IMR-90 (cell line): ENCODE results near the gene PTPRO. TPM values are rescaled to one million over a fixed set of nuclear protein-coding genes. Genes with fewer than 3 reads are reported as not detected.

Source experiments
- ATAC-seq: fragments of 200-7000 bp; cut with Tn5 transposase; 2 replicates; pipeline ENCODE4 v1.9.1; 2020; ENCODE audit warnings: low read depth, mild to moderate bottlenecking, moderate library complexity
- BruUV-seq: library from RNA; stranded (reverse); fragments of 400-500 nt; replicated peaks from 2 replicates; lab custom pipeline; 2021; lab: Mats Ljungman, UMichigan
- CTCF ChIA-PET: fragments of 300-600 bp; formaldehyde crosslinking; extraction: SDS; loops from one replicate; lab custom pipeline; 2021; ENCODE audit warnings: antibody characterized with exemption; lab: Yijun Ruan, JAX
- POLR2A ChIA-PET: fragments of 300-600 bp; sonication (Branson Sonifier 250); formaldehyde crosslinking; loops from one replicate; lab custom pipeline; 2022; ENCODE audit warnings: antibody characterized with exemption; ENCODE audit not compliant: unreplicated experiment; lab: Charles Lee
- DNase-seq: peaks from one replicate; pipeline ENCODE4 v3.0.0; 2013
- H2AFZ ChIP-seq: replicated peaks from 2 replicates; pipeline ENCODE3; 2013; ENCODE audit warnings: low read length, mild to moderate bottlenecking; ENCODE audit not compliant: poor library complexity
- H2AK5ac ChIP-seq: 2 replicates; pipeline ENCODE4 v1.6.1; 2013; ENCODE audit warnings: low read depth, low read length, inconsistent platforms
- H2AK9ac ChIP-seq: replicated peaks from 2 replicates; pipeline ENCODE3; 2013; ENCODE audit warnings: mild to moderate bottlenecking, low read depth, low read length, moderate library complexity; ENCODE audit not compliant: poor library complexity
- H2BK120ac ChIP-seq: 2 replicates; pipeline ENCODE4 v1.6.1; 2013; ENCODE audit warnings: low read depth, low read length, inconsistent platforms
- H2BK15ac ChIP-seq: 3 replicates; pipeline ENCODE4 v1.6.1; 2013; ENCODE audit warnings: low read depth, low read length, inconsistent platforms
- H2BK20ac ChIP-seq: 2 replicates; pipeline ENCODE4 v1.6.1; 2013; ENCODE audit warnings: low read depth, mild to moderate bottlenecking, inconsistent platforms, low read length, moderate library complexity
- H2BK5ac ChIP-seq: 2 replicates; pipeline ENCODE4 v1.6.1; 2013; ENCODE audit warnings: mild to moderate bottlenecking, low read depth, low read length, inconsistent platforms; ENCODE audit not compliant: poor library complexity, severe bottlenecking
- H3K14ac ChIP-seq: replicated peaks from 2 replicates; pipeline ENCODE4 v1.6.1; 2013; ENCODE audit warnings: low read depth, low read length, inconsistent platforms
- H3K18ac ChIP-seq: 2 replicates; pipeline ENCODE4 v1.6.1; 2013; ENCODE audit warnings: low read depth, low read length, control low read depth
- H3K23ac ChIP-seq: 2 replicates; pipeline ENCODE4 v1.6.1; 2013; ENCODE audit warnings: low read depth, low read length, inconsistent platforms
- H3K27ac ChIP-seq: 2 replicates; pipeline ENCODE4 v1.5.1; 2013; ENCODE audit warnings: mild to moderate bottlenecking, control low read depth, low read length; ENCODE audit not compliant: insufficient read depth
- H3K27me3 ChIP-seq: 2 replicates; pipeline ENCODE4 v1.6.1; 2013; ENCODE audit warnings: low read length; ENCODE audit not compliant: control insufficient read depth, insufficient read depth
- H3K36me3 ChIP-seq: 2 replicates; pipeline ENCODE4 v1.6.1; 2013; ENCODE audit warnings: low read length, mixed read lengths; ENCODE audit not compliant: control insufficient read depth, insufficient read depth
- H3K4ac ChIP-seq: 2 replicates; pipeline ENCODE4 v1.6.1; 2013; ENCODE audit warnings: low read depth, low read length, inconsistent platforms
- H3K4me1 ChIP-seq: 2 replicates; pipeline ENCODE4 v1.6.1; 2013; ENCODE audit warnings: low read length, mixed read lengths; ENCODE audit not compliant: control insufficient read depth, insufficient read depth
- H3K4me2 ChIP-seq: 2 replicates; pipeline ENCODE4 v1.6.1; 2013; ENCODE audit warnings: low read depth, mild to moderate bottlenecking, control low read depth, low read length, moderate library complexity
- H3K4me3 ChIP-seq: 2 replicates; pipeline ENCODE4 v1.5.1; 2013; ENCODE audit warnings: low read depth, mild to moderate bottlenecking, control low read depth, low read length, moderate library complexity; ENCODE audit not compliant: insufficient read depth
- H3K56ac ChIP-seq: 2 replicates; pipeline ENCODE4 v1.6.1; 2013; ENCODE audit warnings: low read length, inconsistent platforms; ENCODE audit not compliant: insufficient read depth; ENCODE audit errors: extremely low read depth
- H3K79me1 ChIP-seq, 2 experiments: 2 replicates each; pipeline ENCODE4 v1.6.1; 2013; ENCODE audit warnings: low read length in 2 of 2, inconsistent platforms in 1 of 2, low read depth in 1 of 2
- H3K9ac ChIP-seq: 2 replicates; pipeline ENCODE4 v1.6.1; 2013; ENCODE audit warnings: low read depth, low read length, control low read depth
- H3K9me1 ChIP-seq: 2 replicates; pipeline ENCODE4 v1.6.1; 2013; ENCODE audit warnings: low read length, inconsistent platforms; ENCODE audit not compliant: insufficient read depth
- H3K9me3 ChIP-seq: 2 replicates; pipeline ENCODE4 v1.6.1; 2013; ENCODE audit warnings: low read length; ENCODE audit not compliant: control insufficient read depth, insufficient read depth
- H4K20me1 ChIP-seq: 2 replicates; pipeline ENCODE4 v1.6.1; 2013; ENCODE audit warnings: low read length, inconsistent platforms; ENCODE audit not compliant: insufficient read depth
- H4K5ac ChIP-seq: 2 replicates; pipeline ENCODE4 v1.6.1; 2013; ENCODE audit warnings: mild to moderate bottlenecking, low read depth, low read length, control low read depth
- H4K8ac ChIP-seq, 2 experiments: 2 replicates each; pipeline ENCODE4 v1.6.1; 2013; ENCODE audit warnings: low read depth in 2 of 2, low read length in 2 of 2, control low read depth in 1 of 2, inconsistent platforms in 1 of 2
- H4K91ac ChIP-seq: 2 replicates; pipeline ENCODE4 v1.6.1; 2013; ENCODE audit warnings: low read depth, low read length, inconsistent platforms; ENCODE audit not compliant: insufficient read depth
- CHD1 ChIP-seq: IDR thresholded peaks from 2 replicates; pipeline ENCODE4 v1.6.1; 2012; ENCODE audit warnings: low read depth, low read length, improper control_type of control experiment
- dilution Hi-C: fragments of 300-500 bp; cut with HindIII; formaldehyde crosslinking; loops from one replicate; pipeline ENCODE4 v1.14.3; 2018; ENCODE audit warnings: low sequenced_read_pairs; ENCODE audit not compliant: unreplicated experiment
- in situ Hi-C: fragments of 300-500 bp; cut with MboI; formaldehyde crosslinking; loops from 3 replicates; pipeline ENCODE4 v1.14.3; 2019; ENCODE audit warnings: low sequenced_read_pairs, inconsistent platforms, mixed read lengths
- intact Hi-C: fragments of 100-400 bp; cut with micrococcal nuclease; formaldehyde crosslinking; loops from 2 replicates; pipeline ENCODE4 v1.10.0; 2022
- polyA plus RNA-seq, 3 experiments: library from polyadenylated mRNA; depleted of rRNA; stranded (reverse); fragments of >200 nt; gene quantifications; 2 replicates each; pipeline ENCODE4 v1.2.3, GENCODE V29; 2012; ENCODE audit warnings: low replicate concordance in 1 of 3
- total RNA-seq: library from RNA; depleted of rRNA; stranded (reverse); fragments of >200 nt; gene quantifications from 2 replicates; pipeline ENCODE4 v1.2.3, GENCODE V29; 2012
- TF ChIP-seq, protein P1 (sequence below): conservative IDR thresholded peaks from 2 replicates; pipeline ENCODE4 v1.5.1; 2012; ENCODE audit warnings: mild to moderate bottlenecking, low read depth, low read length, improper control_type of control experiment
- TF ChIP-seq, protein P2 (sequence below): fragments of 150-350 bp; IDR thresholded peaks from 2 replicates; pipeline ENCODE4 v1.6.1; 2017; ENCODE audit warnings: mild to moderate bottlenecking, antibody characterized with exemption, low read length, low read depth
- TF ChIP-seq, protein P3 (sequence below): fragments of 150-350 bp; IDR thresholded peaks from 2 replicates; pipeline ENCODE4 v1.6.1; 2016; ENCODE audit warnings: low read depth, mild to moderate bottlenecking, low read length, moderate library complexity, borderline replicate concordance

Gene PTPRO
- total and polyA plus RNA-seq, 2 of the 4 experiments (the other 2 are of a cell fraction): 0.03 to 0.18 TPM

DNA sequence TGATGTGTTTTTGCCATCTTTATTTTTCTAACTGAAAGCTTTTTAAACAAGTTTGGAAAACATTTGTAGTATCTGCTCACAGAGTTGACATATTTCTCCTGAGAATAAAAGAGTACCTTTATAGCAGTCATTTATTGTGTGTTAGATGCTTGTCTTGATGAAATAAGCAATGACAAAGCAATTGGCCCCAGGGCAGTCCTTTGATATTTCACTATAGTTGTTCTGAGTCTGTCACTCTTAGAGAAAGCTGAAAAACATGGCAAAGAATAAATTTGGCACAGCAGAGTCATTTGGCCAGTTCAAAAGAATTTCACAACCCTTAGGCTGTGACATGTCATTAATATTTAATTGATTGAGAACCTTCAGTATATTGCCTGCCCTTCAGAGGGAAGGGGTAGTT is 166.2 kb downstream of the PTPRO start:
- no peaks in the 10 kb centered on the region for H3K79me1 ChIP-seq
- intact Hi-C loops: no loop called here
- H2BK15ac ChIP-seq: no peak overlapping the region
- DNase-seq: no peak
- in situ Hi-C loops: no loop called here
- no peak overlapping the region for H4K8ac ChIP-seq
- no peak overlapping the region for H2AK5ac ChIP-seq
- POLR2A ChIA-PET: no interaction called here
- no peaks in the 10 kb centered on the region for H3K4me1 ChIP-seq
- no peak overlapping the region for H2AFZ ChIP-seq
- dilution Hi-C loops: no loop called here
- H3K4ac ChIP-seq: no peak overlapping the region
- H3K9me1 ChIP-seq: no peaks in the 10 kb centered on the region
- H3K9ac ChIP-seq: no peak overlapping the region
- H4K91ac ChIP-seq: no peak overlapping the region
- no peak overlapping the region for H3K23ac ChIP-seq
- TF ChIP-seq CHD1: no peak
- TF ChIP-seq, protein P1, sequence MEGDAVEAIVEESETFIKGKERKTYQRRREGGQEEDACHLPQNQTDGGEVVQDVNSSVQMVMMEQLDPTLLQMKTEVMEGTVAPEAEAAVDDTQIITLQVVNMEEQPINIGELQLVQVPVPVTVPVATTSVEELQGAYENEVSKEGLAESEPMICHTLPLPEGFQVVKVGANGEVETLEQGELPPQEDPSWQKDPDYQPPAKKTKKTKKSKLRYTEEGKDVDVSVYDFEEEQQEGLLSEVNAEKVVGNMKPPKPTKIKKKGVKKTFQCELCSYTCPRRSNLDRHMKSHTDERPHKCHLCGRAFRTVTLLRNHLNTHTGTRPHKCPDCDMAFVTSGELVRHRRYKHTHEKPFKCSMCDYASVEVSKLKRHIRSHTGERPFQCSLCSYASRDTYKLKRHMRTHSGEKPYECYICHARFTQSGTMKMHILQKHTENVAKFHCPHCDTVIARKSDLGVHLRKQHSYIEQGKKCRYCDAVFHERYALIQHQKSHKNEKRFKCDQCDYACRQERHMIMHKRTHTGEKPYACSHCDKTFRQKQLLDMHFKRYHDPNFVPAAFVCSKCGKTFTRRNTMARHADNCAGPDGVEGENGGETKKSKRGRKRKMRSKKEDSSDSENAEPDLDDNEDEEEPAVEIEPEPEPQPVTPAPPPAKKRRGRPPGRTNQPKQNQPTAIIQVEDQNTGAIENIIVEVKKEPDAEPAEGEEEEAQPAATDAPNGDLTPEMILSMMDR: no peak
- TF ChIP-seq, protein P2, sequence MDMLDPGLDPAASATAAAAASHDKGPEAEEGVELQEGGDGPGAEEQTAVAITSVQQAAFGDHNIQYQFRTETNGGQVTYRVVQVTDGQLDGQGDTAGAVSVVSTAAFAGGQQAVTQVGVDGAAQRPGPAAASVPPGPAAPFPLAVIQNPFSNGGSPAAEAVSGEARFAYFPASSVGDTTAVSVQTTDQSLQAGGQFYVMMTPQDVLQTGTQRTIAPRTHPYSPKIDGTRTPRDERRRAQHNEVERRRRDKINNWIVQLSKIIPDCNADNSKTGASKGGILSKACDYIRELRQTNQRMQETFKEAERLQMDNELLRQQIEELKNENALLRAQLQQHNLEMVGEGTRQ: no peak
- TF ChIP-seq, protein P3, sequence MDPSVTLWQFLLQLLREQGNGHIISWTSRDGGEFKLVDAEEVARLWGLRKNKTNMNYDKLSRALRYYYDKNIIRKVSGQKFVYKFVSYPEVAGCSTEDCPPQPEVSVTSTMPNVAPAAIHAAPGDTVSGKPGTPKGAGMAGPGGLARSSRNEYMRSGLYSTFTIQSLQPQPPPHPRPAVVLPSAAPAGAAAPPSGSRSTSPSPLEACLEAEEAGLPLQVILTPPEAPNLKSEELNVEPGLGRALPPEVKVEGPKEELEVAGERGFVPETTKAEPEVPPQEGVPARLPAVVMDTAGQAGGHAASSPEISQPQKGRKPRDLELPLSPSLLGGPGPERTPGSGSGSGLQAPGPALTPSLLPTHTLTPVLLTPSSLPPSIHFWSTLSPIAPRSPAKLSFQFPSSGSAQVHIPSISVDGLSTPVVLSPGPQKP: no peak
- H4K20me1 ChIP-seq: no peaks in the 10 kb centered on the region
- H3K36me3 ChIP-seq: no peaks in the 10 kb centered on the region
- no peak overlapping the region for H3K56ac ChIP-seq
- ATAC-seq: no peak
- H2BK5ac ChIP-seq: no peak overlapping the region
- no peaks in the 10 kb centered on the region for H3K9me3 ChIP-seq
- no TSS peak for BruUV-seq
- H3K4me3 ChIP-seq: no peak overlapping the region
- no peak overlapping the region for H2BK120ac ChIP-seq
- CTCF ChIA-PET: no interaction called here
- H3K27ac ChIP-seq: no peak overlapping the region
- H2AK9ac ChIP-seq: no peak overlapping the region
- no peak overlapping the region for H3K4me2 ChIP-seq
- no peak overlapping the region for H4K5ac ChIP-seq
- no peak overlapping the region for H3K18ac ChIP-seq
- H3K27me3 ChIP-seq: peaks cover 3% of the 10 kb centered on the region; the same call in 1 of the 2 replicates
- no peak overlapping the region for H2BK20ac ChIP-seq
- no peak overlapping the region for H3K14ac ChIP-seq
